HG03175 (cell line): ENCODE data around the gene HOXC12.

Experiments
- ATAC-seq: cut with Tn5 transposase; IDR thresholded peaks from one replicate; pipeline ENCODE4 v1.9.1; 2021; ENCODE audit warnings: mild to moderate bottlenecking, moderate library complexity; ENCODE audit not compliant: unreplicated experiment

Gene HOXC12

GRCh38 chr12:53995378-53996239 is 40.9 kb downstream of the HOXC12 start:
- no peak for ATAC-seq

DNA sequence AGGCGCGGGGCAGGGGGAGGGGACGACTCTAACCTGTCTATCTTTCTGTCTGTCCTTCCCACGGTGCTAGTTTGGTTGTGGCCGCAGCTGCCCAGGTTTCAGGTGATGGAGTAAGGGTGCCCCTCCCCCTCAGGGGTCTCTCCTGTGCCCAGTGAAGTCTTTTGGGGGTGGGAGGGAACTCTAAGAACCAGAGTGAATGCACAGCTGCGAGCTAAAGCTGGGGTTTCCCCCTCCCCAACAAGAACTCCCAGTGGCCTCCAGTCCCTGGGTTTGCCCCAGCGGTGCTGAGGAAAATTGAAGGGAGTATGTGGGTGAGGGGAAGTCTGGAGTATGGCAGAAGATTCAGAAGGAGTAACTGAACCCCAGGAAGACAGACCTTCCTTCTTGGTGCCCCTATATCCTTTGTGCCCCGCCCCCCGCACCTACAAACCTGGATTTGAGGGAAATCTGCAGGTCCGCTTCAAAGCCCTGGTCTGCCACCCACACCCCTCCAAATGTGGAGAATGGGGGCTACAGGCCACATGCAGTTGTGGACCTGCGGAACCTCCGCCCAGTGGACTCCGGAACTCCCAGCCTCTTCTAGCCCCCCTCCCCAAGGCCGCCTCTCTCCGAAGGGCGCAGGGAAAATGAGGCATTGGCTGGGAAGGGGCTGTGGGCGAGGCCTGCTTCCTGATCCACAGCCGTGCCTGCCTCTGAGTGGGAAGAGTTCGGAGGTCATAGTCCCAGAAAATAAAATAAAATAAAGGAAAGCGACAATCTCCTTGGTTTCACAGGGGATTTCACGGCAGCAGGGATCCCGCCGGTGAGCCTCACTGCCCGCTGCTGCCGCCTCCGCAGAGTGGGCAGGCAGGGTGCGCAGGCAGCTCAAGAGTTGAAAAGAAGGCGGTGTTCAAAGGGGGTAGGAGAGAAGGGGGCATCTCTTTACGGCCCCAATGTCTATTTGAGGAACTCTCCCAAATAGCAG is 41.8 kb downstream of the HOXC12 start:
- no peak for ATAC-seq

GRCh38 chr12:53997204-53998109 is 42.8 kb downstream of the HOXC12 start:
- no peak for ATAC-seq

DNA sequence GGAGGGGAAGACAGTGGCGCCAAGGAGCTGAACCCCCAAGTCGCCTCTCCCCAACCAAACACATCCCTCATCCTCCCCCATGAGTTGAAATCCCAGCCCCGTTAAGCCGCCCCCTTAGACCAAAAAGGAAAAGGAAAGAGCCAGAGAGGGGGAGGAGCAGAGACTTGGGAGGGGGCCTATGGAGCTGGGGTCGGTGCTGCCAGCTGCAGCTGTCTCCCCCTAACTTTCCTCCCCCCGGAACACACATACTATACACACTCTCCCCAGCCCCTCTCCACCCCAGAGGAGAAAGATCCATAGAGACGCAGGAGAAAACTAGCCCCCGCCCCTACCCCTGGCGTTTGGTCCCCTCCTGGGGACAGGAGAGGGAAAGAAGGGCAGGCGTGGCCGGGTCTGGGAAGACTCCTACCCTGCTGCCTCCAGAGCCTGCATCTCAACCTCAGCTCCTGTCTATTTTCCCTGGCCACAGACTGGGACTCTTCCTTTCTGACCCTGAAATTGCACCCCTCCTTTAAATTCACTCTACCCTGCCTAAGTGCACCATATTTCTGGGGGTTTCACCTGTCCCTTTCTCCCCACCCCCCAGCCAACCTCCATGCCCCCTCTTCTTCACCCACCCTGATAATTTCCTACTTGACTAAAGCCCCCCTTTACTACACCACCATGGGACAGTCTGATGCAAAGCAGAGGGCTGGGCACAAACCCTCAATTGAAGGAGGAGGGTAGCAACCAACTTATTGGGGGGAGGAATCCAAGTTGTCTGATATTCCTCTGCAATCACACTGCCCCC is 43.6 kb downstream of the HOXC12 start:
- no peak for ATAC-seq

DNA sequence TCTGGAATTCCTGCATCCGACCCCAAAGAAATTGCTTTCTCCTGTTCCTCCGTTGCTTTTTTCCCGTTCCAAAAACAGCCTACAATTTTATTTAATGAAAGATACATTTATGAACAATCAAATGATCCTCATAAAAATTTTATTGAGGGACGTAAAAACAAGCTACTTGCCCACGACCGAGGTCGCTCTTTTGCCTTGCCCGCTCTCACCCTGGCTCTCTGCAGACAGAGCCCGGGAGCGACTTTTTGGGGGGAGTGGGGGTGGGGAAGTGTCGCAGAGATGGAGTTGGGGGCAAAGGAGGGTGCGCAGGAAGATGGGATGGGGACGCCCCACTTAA is 44.2 kb downstream of the HOXC12 start:
- no peak for ATAC-seq

GRCh38 chr12:53999559-54000115 is 44.9 kb downstream of the HOXC12 start:
- no peak for ATAC-seq

- no peak for ATAC-seq
Measured at GRCh38 chr12:54000116-54001114, 45.7 kb downstream of the HOXC12 start, which contains the start of gene HOXC9. Gene HOXC9, plus strand, starts transcription at chr12:54000161. Its CDS starts 28 bp downstream, at chr12:54000189.

GRCh38 chr12:54001283-54002187 is 46.8 kb downstream of the HOXC12 start:
- no peak for ATAC-seq

DNA sequence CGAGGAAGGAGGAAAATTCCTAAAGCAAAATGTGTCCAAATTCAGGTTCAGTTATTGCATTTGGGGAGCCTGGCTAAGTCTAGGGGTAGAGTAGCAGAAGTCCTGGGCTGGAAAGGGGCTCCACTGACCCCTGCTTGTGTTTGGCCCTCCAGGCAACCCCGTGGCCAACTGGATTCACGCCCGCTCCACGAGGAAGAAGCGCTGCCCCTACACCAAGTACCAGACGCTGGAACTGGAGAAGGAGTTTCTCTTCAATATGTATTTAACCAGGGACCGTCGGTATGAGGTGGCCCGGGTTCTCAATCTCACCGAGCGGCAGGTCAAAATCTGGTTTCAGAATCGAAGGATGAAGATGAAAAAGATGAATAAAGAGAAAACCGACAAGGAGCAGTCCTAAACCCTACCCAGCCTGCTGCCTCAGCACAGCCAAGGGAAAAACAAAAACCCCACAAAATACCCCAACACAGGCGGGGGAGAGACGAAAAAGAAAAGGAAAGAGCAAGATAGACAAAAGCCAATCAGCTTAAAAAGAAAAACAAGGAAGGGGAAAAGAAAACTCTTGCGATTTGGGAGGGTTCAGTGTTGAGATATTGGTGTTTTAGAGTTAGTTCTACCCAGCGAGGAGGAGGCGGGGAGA is 47.7 kb downstream of the HOXC12 start:
- ATAC-seq: no peak

GRCh38 chr12:54002915-54003389 is 48.2 kb downstream of the HOXC12 start:
- no peak for ATAC-seq

DNA sequence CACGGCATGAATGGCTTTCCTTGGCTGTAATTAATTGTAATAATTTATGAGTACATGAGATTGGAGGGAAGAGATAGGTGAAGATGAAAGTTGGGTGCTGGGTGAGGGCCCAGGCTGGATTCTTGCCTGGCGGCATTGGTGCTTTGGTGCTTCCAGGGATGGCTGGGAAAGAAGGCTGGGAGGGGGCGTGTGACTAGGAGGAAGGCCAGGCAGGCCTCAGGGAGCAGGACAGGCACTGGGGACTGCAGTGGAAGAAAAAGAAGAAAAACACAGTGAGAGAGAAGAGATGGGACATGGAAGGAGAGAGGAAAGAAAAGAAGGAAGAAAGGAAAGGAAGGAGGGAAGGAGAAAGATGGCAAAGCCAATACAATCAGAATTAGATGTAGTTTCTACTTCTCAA is 48.9 kb downstream of the HOXC12 start:
- no peak for ATAC-seq

- ATAC-seq: no peak
Measured at GRCh38 chr12:54004063-54004840, 49.5 kb downstream of the HOXC12 start.

DNA sequence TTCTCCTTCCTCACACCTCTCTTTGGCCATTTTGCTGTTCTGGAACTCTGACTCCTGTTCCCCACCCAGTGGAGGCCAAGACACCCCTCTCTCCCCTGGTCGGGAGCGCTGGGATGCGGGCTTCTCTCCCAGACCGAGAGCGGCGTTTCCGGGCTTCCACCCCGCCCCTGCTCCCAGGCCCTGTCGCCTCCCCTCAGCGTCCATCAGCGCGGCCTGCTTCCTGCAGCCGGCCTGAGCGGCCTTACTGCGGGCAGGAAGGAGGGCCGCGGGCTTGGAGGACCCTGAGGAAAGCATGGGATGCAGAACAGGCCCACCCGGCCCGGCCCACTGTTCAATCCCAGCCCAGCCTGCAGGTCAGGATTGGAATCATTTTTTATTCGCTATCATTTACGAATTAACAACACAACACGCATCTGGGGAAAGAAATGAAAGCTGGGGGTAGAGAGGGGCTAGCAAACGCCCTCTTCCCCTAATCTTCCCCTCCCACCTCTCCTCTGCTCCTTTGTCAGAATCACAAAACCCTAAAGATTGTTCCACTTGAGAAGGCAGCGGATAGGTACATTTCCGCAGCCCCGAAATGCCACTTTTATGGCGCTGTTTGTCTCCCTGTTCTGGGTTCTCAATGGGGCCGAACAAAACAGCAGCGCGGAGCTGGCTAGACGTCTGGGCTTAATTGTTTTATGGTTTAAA is 50.3 kb downstream of the HOXC12 start:
- no peak for ATAC-seq

DNA sequence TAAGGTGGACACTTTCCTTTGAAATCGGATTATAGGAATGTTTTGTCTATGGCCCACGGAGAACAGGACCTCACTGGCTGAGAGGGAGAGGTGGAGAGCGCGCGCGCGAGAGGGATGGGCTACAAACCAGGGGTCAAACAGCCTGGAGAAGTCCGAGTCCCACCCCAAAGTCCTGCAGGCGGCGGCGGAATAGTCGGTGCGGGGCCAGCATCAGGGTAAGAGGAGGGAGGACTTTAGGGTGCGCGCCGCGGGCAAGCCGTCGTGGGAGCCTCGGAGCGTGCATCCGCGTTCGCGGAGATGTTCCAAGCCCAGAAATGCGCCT is 50.8 kb downstream of the HOXC12 start:
- no peak for ATAC-seq

- peak; percentile 57 for ATAC-seq
Measured at GRCh38 chr12:54005853-54006558, 51.3 kb downstream of the HOXC12 start.
